GM12873 (cell line): ENCODE data around the gene PHF20.

Experiments
- CTCF ChIP-seq: IDR thresholded peaks from 2 replicates; pipeline ENCODE4 v1.5.1; 2012; ENCODE audit warnings: low read depth, mild to moderate bottlenecking, moderate library complexity, low read length, control low read depth; ENCODE audit not compliant: insufficient read depth; ENCODE audit errors: missing control alignments

PHF20 gene

GRCh38 chr20:35738410-35739179 lies 33.2 kb upstream of the PHF20 start:
- no peak for TF ChIP-seq CTCF

GRCh38 chr20:35739294-35740163 lies 32.3 kb upstream of the PHF20 start:
- TF ChIP-seq CTCF, result peak; percentile 31

GRCh38 chr20:35741892-35742740 lies 29.7 kb upstream of the PHF20 start, which contains the start of gene RBM39:
RBM39 (minus strand) TSS chr20:35742260; CDS start chr20:35740874, 1,386 bp downstream.
- peak; percentile 29 for TF ChIP-seq CTCF

- TF ChIP-seq CTCF, result no peak
These were observed 28.9 kb upstream of the PHF20 start for GRCh38 chr20:35742741-35743523.

GRCh38 chr20:35743693-35744491 lies 27.9 kb upstream of the PHF20 start:
- no peak for TF ChIP-seq CTCF

- no peak for TF ChIP-seq CTCF
These were observed 21.2 kb upstream of the PHF20 start for GRCh38 chr20:35750611-35751010.
